Fibroblast of lung (primary cell): ENCODE measurements around the gene MYOZ1. TPM values are rescaled to one million over a fixed set of nuclear protein-coding genes. Genes with fewer than 3 reads are reported as not detected.
A peak's percentile ranks its signal among the peaks of the same experiment; 100 is the strongest.

Experiments
- DNase-seq, 2 donors: peaks; one replicate each; pipeline versions ENCODE4 v3.0.0 to v3.0.0-alpha.2; 2010; ENCODE audit warnings: low read depth in 2 of 2
- H2AFZ ChIP-seq: 2 replicates; pipeline ENCODE4 v1.5.1; 2012; ENCODE audit warnings: low read length, control low read depth, inconsistent platforms
- H3K27ac ChIP-seq: 2 replicates; pipeline ENCODE4 v1.5.1; 2011; ENCODE audit warnings: low read length, control low read depth; ENCODE audit not compliant: insufficient read depth
- H3K27me3 ChIP-seq: 2 replicates; pipeline ENCODE4 v1.5.1; 2011; ENCODE audit warnings: mild to moderate bottlenecking, low read length; ENCODE audit not compliant: control insufficient read depth, insufficient read depth
- H3K36me3 ChIP-seq: 2 replicates; pipeline ENCODE4 v1.5.1; 2011; ENCODE audit warnings: low read length; ENCODE audit not compliant: control insufficient read depth, insufficient read depth
- H3K4me1 ChIP-seq: 2 replicates; pipeline ENCODE4 v1.5.1; 2011; ENCODE audit warnings: low read length; ENCODE audit not compliant: control insufficient read depth, insufficient read depth; ENCODE audit errors: extremely low read depth
- H3K4me2 ChIP-seq: 2 replicates; pipeline ENCODE4 v1.5.1; 2011; ENCODE audit warnings: low read length, control low read depth; ENCODE audit not compliant: insufficient read depth; ENCODE audit errors: extremely low read depth
- H3K4me3 ChIP-seq, 4 experiments: fragments of 200-600 bp in 1 of 4; sonication (generic) in 1 of 4; replicated peaks in 1 of 4; 2 replicates each; pipeline ENCODE4 v1.5.1; 2011 to 2016; ENCODE audit warnings: low read length in 4 of 4, low read depth in 3 of 4, mild to moderate bottlenecking in 3 of 4, control low read depth in 2 of 4, inconsistent platforms in 1 of 4, mixed read lengths in 1 of 4; ENCODE audit not compliant: insufficient read depth in 1 of 4; ENCODE audit errors: control extremely low read depth in 1 of 4
- H3K79me2 ChIP-seq: 2 replicates; pipeline ENCODE4 v1.5.1; 2012; ENCODE audit warnings: mild to moderate bottlenecking, low read length, inconsistent platforms; ENCODE audit not compliant: control insufficient read depth, insufficient read depth
- H3K9ac ChIP-seq: 2 replicates; pipeline ENCODE4 v1.5.1; 2011; ENCODE audit warnings: mild to moderate bottlenecking, low read length, control low read depth; ENCODE audit not compliant: insufficient read depth
- H3K9me3 ChIP-seq: 2 replicates; pipeline ENCODE4 v1.5.1; 2012; ENCODE audit warnings: low read depth, low read length; ENCODE audit not compliant: control insufficient read depth, insufficient read depth
- H4K20me1 ChIP-seq: 2 replicates; pipeline ENCODE4 v1.5.1; 2011; ENCODE audit warnings: low read length; ENCODE audit not compliant: control insufficient read depth, insufficient read depth; ENCODE audit errors: extremely low read depth
- CTCF ChIP-seq, 2 donors: IDR thresholded peaks in 1 of 2; conservative IDR thresholded peaks in 1 of 2; 1 replicate in 1 of 2; 2 replicates in 1 of 2; pipeline ENCODE4 v1.5.1; 2011 to 2012; ENCODE audit warnings: low read length in 2 of 2, control low read depth in 1 of 2, inconsistent platforms in 1 of 2, low read depth in 1 of 2, mild to moderate bottlenecking in 1 of 2
- EZH2 ChIP-seq: IDR thresholded peaks from 2 replicates; pipeline ENCODE4 v1.5.1; 2012; ENCODE audit warnings: low read length, control low read depth, mild to moderate bottlenecking; ENCODE audit errors: missing control alignments
- polyA plus RNA-seq, 2 donors: library from polyadenylated mRNA; depleted of rRNA in 1 of 2; stranded (reverse) in 1 of 2; unstranded in 1 of 2; fragments of >200 nt; gene quantifications; 2 replicates each; pipeline ENCODE4 v1.2.1, GENCODE V29; 2011 to 2012; ENCODE audit warnings: missing spikeins in 1 of 2
- total RNA-seq: library from RNA; depleted of rRNA; stranded (reverse); fragments of >200 nt; gene quantifications from 2 replicates; pipeline ENCODE4 v1.2.1, GENCODE V29; 2014

Gene MYOZ1
- total and polyA plus RNA-seq, 2 donors (not counting 1 experiment from before 2014, with no cell fraction given), result 0.12 to 0.17 TPM

GRCh38 chr10:73585327-73585726 is 55.9 kb downstream of the MYOZ1 start:
- no peak overlapping the region for H2AFZ ChIP-seq
- no peaks in the 10 kb centered on the region for H4K20me1 ChIP-seq
- H3K36me3 ChIP-seq, result no peaks in the 10 kb centered on the region
- no peaks in the 10 kb centered on the region for H3K9me3 ChIP-seq
- no peak overlapping the region for H3K9ac ChIP-seq
- no peaks in the 10 kb centered on the region for H3K79me2 ChIP-seq
- no peak overlapping the region for H3K4me3 ChIP-seq
- peak; percentile 26 to 54 for DNase-seq
- H3K4me1 ChIP-seq, result peaks cover 4% of the 10 kb centered on the region
- no peak overlapping the region for H3K27ac ChIP-seq
- TF ChIP-seq CTCF (conservative IDR thresholded peaks at IDR 0.05 in 1 of 2, IDR thresholded peaks at IDR 0.05 in 1 of 2; ENCODE audit: low read depth in 1 of 2, low read length in 2 of 2) (no peak), EZH2 (no peak)
- H3K27me3 ChIP-seq, result no peaks in the 10 kb centered on the region
- H3K4me2 ChIP-seq, result no peak overlapping the region

GRCh38 chr10:73584737-73585136 is 56.5 kb downstream of the MYOZ1 start:
- Histone ChIP-seq H3K4me3 (no peak overlapping the region), H3K79me2 (no peaks in the 10 kb centered on the region), H2AFZ (no peak overlapping the region), H3K4me2 (no peak overlapping the region), H4K20me1 (no peaks in the 10 kb centered on the region), H3K27me3 (no peaks in the 10 kb centered on the region), H3K9ac (no peak overlapping the region), H3K4me1 (peaks cover 4% of the 10 kb centered on the region), H3K27ac (no peak overlapping the region), H3K9me3 (no peaks in the 10 kb centered on the region), H3K36me3 (no peaks in the 10 kb centered on the region)
- DNase-seq, result peak in 1 of 2 donors; percentile 41
- TF ChIP-seq CTCF (conservative IDR thresholded peaks at IDR 0.05 in 1 of 2, IDR thresholded peaks at IDR 0.05 in 1 of 2; ENCODE audit: low read depth in 1 of 2, low read length in 2 of 2), result no peak

GRCh38 chr10:73581918-73582317 is 59.4 kb downstream of the MYOZ1 start:
- no peak for DNase-seq
- Histone ChIP-seq H3K4me3 (no peak overlapping the region), H3K9ac (no peak overlapping the region), H3K79me2 (no peaks in the 10 kb centered on the region), H3K27me3 (no peaks in the 10 kb centered on the region), H2AFZ (no peak overlapping the region), H3K27ac (no peak overlapping the region), H3K4me2 (no peak overlapping the region), H4K20me1 (no peaks in the 10 kb centered on the region), H3K4me1 (peaks cover 4% of the 10 kb centered on the region), H3K36me3 (no peaks in the 10 kb centered on the region), H3K9me3 (no peaks in the 10 kb centered on the region)
- TF ChIP-seq CTCF (conservative IDR thresholded peaks at IDR 0.05 in 1 of 2, IDR thresholded peaks at IDR 0.05 in 1 of 2; ENCODE audit: low read depth in 1 of 2, low read length in 2 of 2) (no peak), EZH2 (no peak)

Other genes with a start within 250 kb of the MYOZ1 start
- gene ANXA7, start 227.4 kb downstream of the MYOZ1 start, total RNA-seq, result 85.5 and 132 TPM in 2 replicates
- 150 and 169 TPM in 2 replicates for gene ANXA7, start 227.4 kb downstream of the MYOZ1 start, polyA plus RNA-seq
- 0.77 and 1.5 TPM in 2 replicates for gene MSS51, start 207.9 kb downstream of the MYOZ1 start, total RNA-seq
- gene MSS51, start 207.9 kb downstream of the MYOZ1 start, polyA plus RNA-seq, result 0.43 and 0.78 TPM in 2 replicates
- gene PPP3CB, start 145.4 kb downstream of the MYOZ1 start, total RNA-seq, result 21.3 and 27.1 TPM in 2 replicates
- gene PPP3CB, start 145.4 kb downstream of the MYOZ1 start, polyA plus RNA-seq, result 34.1 and 38.8 TPM in 2 replicates
- 6.4 and 9.9 TPM in 2 replicates for gene USP54, start 50.1 kb downstream of the MYOZ1 start, total RNA-seq
- gene USP54, start 50.1 kb downstream of the MYOZ1 start, polyA plus RNA-seq, result 7.8 and 9.5 TPM in 2 replicates
- gene SYNPO2L, start 14.6 kb upstream of the MYOZ1 start, total RNA-seq, result under 0.01 TPM in 1 of 2 replicates, not detected in the other
- 0.11 and 0.27 TPM in 2 replicates for gene SYNPO2L, start 14.6 kb upstream of the MYOZ1 start, polyA plus RNA-seq
- 1.8 and 3.1 TPM in 2 replicates for gene AGAP5, start 56.6 kb upstream of the MYOZ1 start, total RNA-seq
- 1.8 and 1.9 TPM in 2 replicates for gene AGAP5, start 56.6 kb upstream of the MYOZ1 start, polyA plus RNA-seq
- gene SEC24C, start 102.9 kb upstream of the MYOZ1 start, total RNA-seq, result 42.9 and 58.0 TPM in 2 replicates
- 60.4 and 63.4 TPM in 2 replicates for gene SEC24C, start 102.9 kb upstream of the MYOZ1 start, polyA plus RNA-seq
- 16.2 and 21.3 TPM in 2 replicates for gene CHCHD1, start 140.6 kb upstream of the MYOZ1 start, total RNA-seq
- gene CHCHD1, start 140.6 kb upstream of the MYOZ1 start, polyA plus RNA-seq, result 31.0 and 35.8 TPM in 2 replicates
- 47.0 and 60.9 TPM in 2 replicates for gene ZSWIM8, start 144.1 kb upstream of the MYOZ1 start, total RNA-seq
- gene ZSWIM8, start 144.1 kb upstream of the MYOZ1 start, polyA plus RNA-seq, result 37.9 and 53.3 TPM in 2 replicates
- 10.5 and 12.6 TPM in 2 replicates for gene NDST2, start 170.1 kb upstream of the MYOZ1 start, total RNA-seq
- 15.2 and 17.9 TPM in 2 replicates for gene NDST2, start 170.1 kb upstream of the MYOZ1 start, polyA plus RNA-seq
- 19.8 and 25.9 TPM in 2 replicates for gene CAMK2G, start 233.1 kb upstream of the MYOZ1 start, total RNA-seq
- gene CAMK2G, start 233.1 kb upstream of the MYOZ1 start, polyA plus RNA-seq, result 26.6 and 32.2 TPM in 2 replicates